ENCODE results near the gene SHANK2.

Gene SHANK2

GRCh38 chr11:71293961-71294782 lies 41.8 kb upstream of the SHANK2 start:
- TF ChIP-seq CTCF (IDR thresholded peaks at IDR 0.05): no peak

- no peak for TF ChIP-seq CTCF (IDR thresholded peaks at IDR 0.05)
Measured at GRCh38 chr11:71286701-71287643, 34.6 kb upstream of the SHANK2 start.

GRCh38 chr11:71285111-71285510 lies 32.7 kb upstream of the SHANK2 start:
- no peak for TF ChIP-seq CTCF (IDR thresholded peaks at IDR 0.05)

GRCh38 chr11:71284525-71285092 lies 32.2 kb upstream of the SHANK2 start:
- no peak for TF ChIP-seq CTCF (IDR thresholded peaks at IDR 0.05)

GRCh38 chr11:71283971-71284441 lies 31.6 kb upstream of the SHANK2 start:
- TF ChIP-seq CTCF (IDR thresholded peaks at IDR 0.05): no peak

GRCh38 chr11:71282581-71283351 lies 30.4 kb upstream of the SHANK2 start:
- TF ChIP-seq CTCF (IDR thresholded peaks at IDR 0.05): no peak

- TF ChIP-seq CTCF (IDR thresholded peaks at IDR 0.05): no peak
Measured at GRCh38 chr11:71281831-71282230, 29.5 kb upstream of the SHANK2 start.
